RWPE2 (cell line): Measurements from ENCODE around the gene DEPDC7.
A peak's percentile ranks its signal among the peaks of the same experiment; 100 is the strongest.

Source experiments
- ATAC-seq: fragments of 200-7000 bp; cut with Tn5 transposase; 3 replicates; pipeline ENCODE4 v1.9.1; 2021; ENCODE audit warnings: low read depth
- DNase-seq: peaks from one replicate; pipeline ENCODE4 v3.0.0-alpha.2; 2020; ENCODE audit warnings: low spot score
- H3K27ac ChIP-seq: fragments of 450-650 bp; 2 replicates; pipeline ENCODE4 v1.5.1; 2017; ENCODE audit warnings: mild to moderate bottlenecking; ENCODE audit not compliant: poor library complexity, severe bottlenecking
- H3K27me3 ChIP-seq: fragments of 250-450 bp; sonication (Bioruptor Pico); 2 replicates; pipeline ENCODE4 v1.5.1; 2021; ENCODE audit warnings: mild to moderate bottlenecking, moderate library complexity; ENCODE audit not compliant: insufficient read depth, poor library complexity, severe bottlenecking
- H3K36me3 ChIP-seq: fragments of 250-450 bp; sonication (Bioruptor Pico); 2 replicates; pipeline ENCODE4 v1.5.1; 2020; ENCODE audit warnings: low read depth, mild to moderate bottlenecking, moderate library complexity
- H3K4me1 ChIP-seq: fragments of 250-450 bp; sonication (Bioruptor Pico); 2 replicates; pipeline ENCODE4 v1.5.1; 2021; ENCODE audit warnings: mild to moderate bottlenecking, moderate library complexity; ENCODE audit not compliant: insufficient read depth, poor library complexity, severe bottlenecking
- H3K4me3 ChIP-seq: fragments of 250-450 bp; sonication (Bioruptor Pico); 2 replicates; pipeline ENCODE4 v1.5.1; 2021; ENCODE audit warnings: mild to moderate bottlenecking, moderate library complexity; ENCODE audit not compliant: severe bottlenecking
- H3K9me3 ChIP-seq: fragments of 250-450 bp; sonication (Bioruptor Pico); 2 replicates; pipeline ENCODE4 v1.5.1; 2021; ENCODE audit warnings: mild to moderate bottlenecking, moderate library complexity; ENCODE audit not compliant: severe bottlenecking
- CTCF ChIP-seq: fragments of 450-650 bp; IDR thresholded peaks from one replicate; pipeline ENCODE4 v1.5.1; 2017; ENCODE audit warnings: mild to moderate bottlenecking, moderate library complexity; ENCODE audit not compliant: poor library complexity, severe bottlenecking

The DEPDC7 gene

GRCh38 chr11:33055375-33055774 lies 39.7 kb downstream of the DEPDC7 start:
- Histone ChIP-seq H3K4me3 (no peak overlapping the region), H3K4me1 (peaks cover 5% of the 10 kb centered on the region), H3K27ac (no peak overlapping the region), H3K36me3 (peaks cover 41% of the 10 kb centered on the region), H3K9me3 (no peaks in the 10 kb centered on the region), H3K27me3 (no peaks in the 10 kb centered on the region)
- DNase-seq (no peak), ATAC-seq (no peak)
- no peak for TF ChIP-seq CTCF

- no peak overlapping the region for H3K27ac ChIP-seq
- peaks cover 55% of the 10 kb centered on the region for H3K36me3 ChIP-seq
- no peaks in the 10 kb centered on the region for H3K9me3 ChIP-seq
- no peak for TF ChIP-seq CTCF
- DNase-seq (no peak), ATAC-seq (no peak)
- H3K4me1 ChIP-seq = peaks cover 22% of the 10 kb centered on the region
- no peaks in the 10 kb centered on the region for H3K27me3 ChIP-seq
- H3K4me3 ChIP-seq = no peak overlapping the region
Observed at GRCh38 chr11:33057284-33057683, 41.6 kb downstream of the DEPDC7 start.

GRCh38 chr11:33059331-33060007 lies 43.8 kb downstream of the DEPDC7 start:
- Histone ChIP-seq H3K4me1 (peaks cover 25% of the 10 kb centered on the region), H3K4me3 (no peak overlapping the region), H3K27me3 (no peaks in the 10 kb centered on the region), H3K9me3 (no peaks in the 10 kb centered on the region), H3K27ac (peak overlapping the region; percentile 87), H3K36me3 (peaks cover 68% of the 10 kb centered on the region)
- no peak for TF ChIP-seq CTCF
- ATAC-seq (peak; percentile 33; the same call in 1 of the 3 replicates), DNase-seq (no peak)

- Histone ChIP-seq H3K27me3 (no peaks in the 10 kb centered on the region), H3K36me3 (peaks cover 68% of the 10 kb centered on the region), H3K4me3 (no peak overlapping the region), H3K9me3 (no peaks in the 10 kb centered on the region), H3K4me1 (peaks cover 25% of the 10 kb centered on the region), H3K27ac (peak overlapping the region; percentile 87)
- TF ChIP-seq CTCF = no peak
- ATAC-seq (no peak), DNase-seq (no peak)
Observed at GRCh38 chr11:33060271-33060670, 44.6 kb downstream of the DEPDC7 start.

- Histone ChIP-seq H3K4me1 (peaks cover 25% of the 10 kb centered on the region), H3K9me3 (no peaks in the 10 kb centered on the region), H3K27ac (peak overlapping the region; percentile 87), H3K36me3 (peaks cover 73% of the 10 kb centered on the region), H3K27me3 (no peaks in the 10 kb centered on the region), H3K4me3 (no peak overlapping the region)
- ATAC-seq (no peak), DNase-seq (no peak)
- TF ChIP-seq CTCF = no peak
Observed at GRCh38 chr11:33062137-33062536, 46.5 kb downstream of the DEPDC7 start.
